Measurements from ENCODE around the gene VGLL2. TPM values are rescaled to one million over a fixed set of nuclear protein-coding genes. Genes with fewer than 3 reads are reported as not detected.

The VGLL2 gene
- polyA plus RNA-seq, 2 donors = 0.04 TPM

- H3K27me3 ChIP-seq (ENCODE audit: control insufficient read depth in 1 of 2, insufficient read depth in 2 of 2, low read length in 2 of 2) = no peaks in the 10 kb centered on the region
- no peaks in the 10 kb centered on the region for H3K9me3 ChIP-seq (ENCODE audit: control insufficient read depth in 2 of 2, insufficient read depth in 1 of 2, low read depth in 1 of 2, low read length in 1 of 2)
- no peaks in the 10 kb centered on the region for H3K4me1 ChIP-seq (ENCODE audit: control insufficient read depth in 2 of 2, insufficient read depth in 2 of 2, low read length in 1 of 2)
- no peak overlapping the region for H3K27ac ChIP-seq (ENCODE audit: low read depth in 2 of 2, low read length in 1 of 2)
- 87 to 95% methylated on average over 3 of the region's 3 CpGs for WGBS, 2 donors
- H3K36me3 ChIP-seq (ENCODE audit: control insufficient read depth in 2 of 2, insufficient read depth in 2 of 2, low read length in 1 of 2) = no peaks in the 10 kb centered on the region
- H3K4me3 ChIP-seq (ENCODE audit: low read depth in 1 of 2, low read length in 2 of 2) = no peak overlapping the region
These were observed 42.3 kb downstream of the VGLL2 start for GRCh38 chr6:117307655-117308054.

GRCh38 chr6:117309069-117309468, 43.7 kb downstream of the VGLL2 start:
- 84 to 86% methylated on average over 3 of the region's 3 CpGs for WGBS, 2 donors
- H3K4me3 ChIP-seq (ENCODE audit: low read depth in 1 of 2, low read length in 2 of 2) = no peak overlapping the region

GRCh38 chr6:117309611-117310010, 44.3 kb downstream of the VGLL2 start:
- no peaks in the 10 kb centered on the region for H3K4me1 ChIP-seq (ENCODE audit: control insufficient read depth in 2 of 2, insufficient read depth in 2 of 2, low read length in 1 of 2)
- no peaks in the 10 kb centered on the region for H3K27me3 ChIP-seq (ENCODE audit: control insufficient read depth in 1 of 2, insufficient read depth in 2 of 2, low read length in 2 of 2)
- no peak overlapping the region for H3K27ac ChIP-seq (ENCODE audit: low read depth in 2 of 2, low read length in 1 of 2)
- no peaks in the 10 kb centered on the region for H3K36me3 ChIP-seq (ENCODE audit: control insufficient read depth in 2 of 2, insufficient read depth in 2 of 2, low read length in 1 of 2)
- no peaks in the 10 kb centered on the region for H3K9me3 ChIP-seq (ENCODE audit: control insufficient read depth in 2 of 2, insufficient read depth in 1 of 2, low read depth in 1 of 2, low read length in 1 of 2)
- H3K4me3 ChIP-seq (ENCODE audit: low read depth in 1 of 2, low read length in 2 of 2) = no peak overlapping the region

More at GRCh38 chr6:117309069-117309468, 43.7 kb downstream of the VGLL2 start:
- H3K36me3 ChIP-seq (ENCODE audit: control insufficient read depth in 2 of 2, insufficient read depth in 2 of 2, low read length in 1 of 2) = no peaks in the 10 kb centered on the region
- H3K27ac ChIP-seq (ENCODE audit: low read depth in 2 of 2, low read length in 1 of 2) = no peak overlapping the region
- H3K9me3 ChIP-seq (ENCODE audit: control insufficient read depth in 2 of 2, insufficient read depth in 1 of 2, low read depth in 1 of 2, low read length in 1 of 2) = no peaks in the 10 kb centered on the region
- H3K27me3 ChIP-seq (ENCODE audit: control insufficient read depth in 1 of 2, insufficient read depth in 2 of 2, low read length in 2 of 2) = no peaks in the 10 kb centered on the region
- H3K4me1 ChIP-seq (ENCODE audit: control insufficient read depth in 2 of 2, insufficient read depth in 2 of 2, low read length in 1 of 2) = no peaks in the 10 kb centered on the region

- no peak overlapping the region for H3K4me3 ChIP-seq (ENCODE audit: low read depth in 1 of 2, low read length in 2 of 2)
- H3K27ac ChIP-seq (ENCODE audit: low read depth in 2 of 2, low read length in 1 of 2) = no peak overlapping the region
- H3K9me3 ChIP-seq (ENCODE audit: control insufficient read depth in 2 of 2, insufficient read depth in 1 of 2, low read depth in 1 of 2, low read length in 1 of 2) = no peaks in the 10 kb centered on the region
- WGBS, 2 donors = 72 to 79% methylated on average over 3 of the region's 3 CpGs
- H3K36me3 ChIP-seq (ENCODE audit: control insufficient read depth in 2 of 2, insufficient read depth in 2 of 2, low read length in 1 of 2) = no peaks in the 10 kb centered on the region
- no peaks in the 10 kb centered on the region for H3K27me3 ChIP-seq (ENCODE audit: control insufficient read depth in 1 of 2, insufficient read depth in 2 of 2, low read length in 2 of 2)
- no peaks in the 10 kb centered on the region for H3K4me1 ChIP-seq (ENCODE audit: control insufficient read depth in 2 of 2, insufficient read depth in 2 of 2, low read length in 1 of 2)
These were observed 46.0 kb downstream of the VGLL2 start for GRCh38 chr6:117311310-117311709.

- no peaks in the 10 kb centered on the region for H3K4me1 ChIP-seq (ENCODE audit: control insufficient read depth in 2 of 2, insufficient read depth in 2 of 2, low read length in 1 of 2)
- no peaks in the 10 kb centered on the region for H3K27me3 ChIP-seq (ENCODE audit: control insufficient read depth in 1 of 2, insufficient read depth in 2 of 2, low read length in 2 of 2)
- no peaks in the 10 kb centered on the region for H3K9me3 ChIP-seq (ENCODE audit: control insufficient read depth in 2 of 2, insufficient read depth in 1 of 2, low read depth in 1 of 2, low read length in 1 of 2)
- no peak overlapping the region for H3K4me3 ChIP-seq (ENCODE audit: low read depth in 1 of 2, low read length in 2 of 2)
- no peak overlapping the region for H3K27ac ChIP-seq (ENCODE audit: low read depth in 2 of 2, low read length in 1 of 2)
- H3K36me3 ChIP-seq (ENCODE audit: control insufficient read depth in 2 of 2, insufficient read depth in 2 of 2, low read length in 1 of 2) = no peaks in the 10 kb centered on the region
- 93% methylated on average over 1 of the region's 1 CpG for WGBS, 2 donors
These were observed 46.4 kb downstream of the VGLL2 start for GRCh38 chr6:117311726-117312125.

- H3K4me1 ChIP-seq (ENCODE audit: control insufficient read depth in 2 of 2, insufficient read depth in 2 of 2, low read length in 1 of 2) = no peaks in the 10 kb centered on the region
- WGBS, 2 donors = 28 to 38% methylated on average over 4 of the region's 4 CpGs
These were observed 51.9 kb downstream of the VGLL2 start for GRCh38 chr6:117317261-117317660.

More at GRCh38 chr6:117317261-117317660, 51.9 kb downstream of the VGLL2 start:
- Histone ChIP-seq H3K27me3 (ENCODE audit: control insufficient read depth in 1 of 2, insufficient read depth in 2 of 2, low read length in 2 of 2) (no peaks in the 10 kb centered on the region), H3K4me3 (ENCODE audit: low read depth in 1 of 2, low read length in 2 of 2) (no peak overlapping the region), H3K9me3 (ENCODE audit: control insufficient read depth in 2 of 2, insufficient read depth in 1 of 2, low read depth in 1 of 2, low read length in 1 of 2) (no peaks in the 10 kb centered on the region), H3K36me3 (ENCODE audit: control insufficient read depth in 2 of 2, insufficient read depth in 2 of 2, low read length in 1 of 2) (no peaks in the 10 kb centered on the region), H3K27ac (ENCODE audit: low read depth in 2 of 2, low read length in 1 of 2) (no peak overlapping the region)

Other genes with a start within 250 kb of the VGLL2 start
- gene ROS1, start 160.4 kb downstream of the VGLL2 start, polyA plus RNA-seq = not detected
- 1 to 10 TPM; 3.8 TPM for gene DCBLD1, start 217.1 kb downstream of the VGLL2 start, polyA plus RNA-seq